GM12878 (cell line): ENCODE measurements around the gene USP34. TPM values are rescaled to one million over a fixed set of nuclear protein-coding genes. Genes with fewer than 3 reads are reported as not detected.

Experiments used
- ATAC-seq: fragments of 200-7000 bp; cut with Tn5 transposase; 3 replicates; pipeline ENCODE4 v1.9.1; 2020; ENCODE audit warnings: mild to moderate bottlenecking, moderate library complexity
- BruUV-seq: library from RNA; stranded (reverse); fragments of 400-500 nt; replicated peaks from 2 replicates; lab custom pipeline; 2021; lab: Mats Ljungman, UMichigan
- CTCF ChIA-PET: fragments of 300-600 bp; sonication (Branson Sonifier 250); formaldehyde crosslinking; extraction: SDS; loops from one replicate; lab custom pipeline; 2021; ENCODE audit warnings: inconsistent platforms; lab: Yijun Ruan, JAX
- POLR2A ChIA-PET: fragments of 350-600 bp; formaldehyde crosslinking; extraction: SDS; loops from one replicate; lab custom pipeline; 2021; ENCODE audit warnings: inconsistent platforms; lab: Charles Lee
- RAD21 ChIA-PET: fragments of 300-600 bp; sonication (Branson Sonifier 250); formaldehyde crosslinking; loops from one replicate; lab custom pipeline; 2023; ENCODE audit warnings: antibody characterized with exemption; ENCODE audit not compliant: unreplicated experiment; lab: Charles Lee
- SMC1A ChIA-PET: fragments of 300-600 bp; sonication (Branson Sonifier 250); formaldehyde crosslinking; loops from one replicate; lab custom pipeline; 2023; ENCODE audit not compliant: unreplicated experiment, uncharacterized antibody; lab: Charles Lee
- DNase-seq: peaks from one replicate; pipeline ENCODE4 v3.0.0-alpha.2; 2011; ENCODE audit warnings: low read depth, low spot score
- FAIRE-seq: peaks from 3 replicates; lab custom pipeline; 2011; peaks lifted over from hg19 to GRCh38; lab: Jason Lieb, UNC
- H2AFZ ChIP-seq: 2 replicates; pipeline ENCODE4 v1.6.0; 2011; ENCODE audit warnings: low read depth, low read length, control low read depth; ENCODE audit not compliant: control insufficient read depth
- H3K27ac ChIP-seq: 2 replicates; pipeline ENCODE4 v1.5.1; 2011; ENCODE audit warnings: control low read depth; ENCODE audit not compliant: control insufficient read depth, insufficient read depth
- H3K27me3 ChIP-seq, 2 experiments: replicated peaks in 1 of 2; 2 replicates each; pipeline versions ENCODE4 v1.6.0 to v1.6.1; 2011; ENCODE audit warnings: low read length in 1 of 2; ENCODE audit not compliant: control insufficient read depth in 2 of 2, insufficient read depth in 2 of 2
- H3K36me3 ChIP-seq, 2 experiments: 2 replicates each; pipeline ENCODE4 v1.5.1; 2011; ENCODE audit warnings: low read length in 1 of 2; ENCODE audit not compliant: control insufficient read depth in 2 of 2, insufficient read depth in 2 of 2
- H3K4me1 ChIP-seq: 2 replicates; pipeline ENCODE4 v1.6.1; 2011; ENCODE audit warnings: mild to moderate bottlenecking, low read length, moderate library complexity, mixed read lengths; ENCODE audit not compliant: control insufficient read depth, insufficient read depth
- H3K4me2 ChIP-seq: 2 replicates; pipeline ENCODE4 v1.6.0; 2011; ENCODE audit warnings: control low read depth; ENCODE audit not compliant: control insufficient read depth, insufficient read depth
- H3K4me3 ChIP-seq: fragments of 200-600 bp; sonication (generic); 2 replicates; pipeline ENCODE4 v1.5.1; 2016
- H3K79me2 ChIP-seq: 2 replicates; pipeline ENCODE4 v1.6.0; 2011; ENCODE audit warnings: low read length; ENCODE audit not compliant: control insufficient read depth, insufficient read depth
- H3K9ac ChIP-seq: 2 replicates; pipeline ENCODE4 v1.8.0; 2011; ENCODE audit warnings: low read length, control low read depth, mixed read lengths; ENCODE audit not compliant: control insufficient read depth, insufficient read depth
- H3K9me3 ChIP-seq: replicated peaks from 3 replicates; pipeline ENCODE4 v1.5.1; 2011; ENCODE audit warnings: mild to moderate bottlenecking, low read length; ENCODE audit not compliant: control insufficient read depth, insufficient read depth
- H4K20me1 ChIP-seq: 2 replicates; pipeline ENCODE4 v1.6.0; 2011; ENCODE audit not compliant: control insufficient read depth, insufficient read depth
- BACH1 ChIP-seq: fragments of 450-650 bp; IDR thresholded peaks from 2 replicates; pipeline ENCODE4 v1.6.1; 2017; ENCODE audit warnings: mild to moderate bottlenecking, borderline replicate concordance
- BRCA1 ChIP-seq: IDR thresholded peaks from 2 replicates; pipeline ENCODE4 v1.6.1; 2011; ENCODE audit warnings: low read depth, low read length, improper control_type of control experiment
- CEBPB ChIP-seq, 2 experiments: fragments of 150-350 bp in 1 of 2; IDR thresholded peaks; 2 replicates each; pipeline ENCODE4 v1.6.1; 2012 to 2014; ENCODE audit warnings: low read depth in 2 of 2, low read length in 2 of 2, borderline replicate concordance in 1 of 2, inconsistent platforms in 1 of 2
- CHD4 ChIP-seq: fragments of 200-600 bp; sonication (generic); IDR thresholded peaks from 2 replicates; pipeline ENCODE4 v1.6.1; 2016; ENCODE audit warnings: mild to moderate bottlenecking
- FOXK2 ChIP-seq: fragments of 450-650 bp; IDR thresholded peaks from 2 replicates; pipeline ENCODE4 v1.6.1; 2017; ENCODE audit warnings: mild to moderate bottlenecking, moderate library complexity
- MYC ChIP-seq: IDR thresholded peaks from 2 replicates; pipeline ENCODE4 v1.6.1; 2011; ENCODE audit warnings: mild to moderate bottlenecking, low read length, moderate library complexity, inconsistent platforms; ENCODE audit not compliant: insufficient read depth, insufficient replicate concordance, insufficient read length, severe bottlenecking
- SMARCA5 ChIP-seq: fragments of 450-650 bp; IDR thresholded peaks from 2 replicates; pipeline ENCODE4 v1.6.1; 2017; ENCODE audit warnings: mild to moderate bottlenecking
- TCF3 ChIP-seq: IDR thresholded peaks from 2 replicates; pipeline ENCODE4 v1.6.1; 2012; ENCODE audit warnings: low read depth, mild to moderate bottlenecking, low read length, borderline replicate concordance; ENCODE audit not compliant: insufficient read depth
- WRNIP1 ChIP-seq: IDR thresholded peaks from 2 replicates; pipeline ENCODE4 v1.6.1; 2011; ENCODE audit warnings: low read depth, low read length, improper control_type of control experiment, borderline replicate concordance
- ZSCAN29 ChIP-seq: fragments of 450-650 bp; IDR thresholded peaks from 2 replicates; pipeline ENCODE4 v1.6.1; 2017; ENCODE audit warnings: mild to moderate bottlenecking, moderate library complexity
- WGBS: methylation state at CpG from one replicate; pipeline ENCODE4 v1.1.6; 2016; ENCODE audit warnings: low lambda C conversion rate; ENCODE audit not compliant: insufficient replicate concordance, insufficient coverage; ENCODE audit errors: missing lambda C conversion rate; 5-methylcytosine and 5-hydroxymethylcytosine counted together
- in situ Hi-C: fragments of 300-500 bp; cut with MboI; formaldehyde crosslinking; loops from 9 replicates; pipeline ENCODE4 v1.14.3; 2018; ENCODE audit warnings: mixed read lengths
- intact Hi-C: fragments of 100-400 bp; cut with micrococcal nuclease; formaldehyde crosslinking; loops from one replicate; pipeline ENCODE4 v1.14.2; 2022; ENCODE audit not compliant: unreplicated experiment
- polyA plus RNA-seq, 11 experiments: library from polyadenylated mRNA; depleted of rRNA in 4 of 11; unstranded in 6 of 11; stranded (reverse) in 5 of 11; fragments of >200 nt; fragmentation: Nextera tagmentation in 4 of 11; fragmentation: Illumina TruSeq in 1 of 11; extraction: Ambion mirVana in 4 of 11; extraction: Trizol in 1 of 11; gene quantifications; 1 replicate in 1 of 11; 2 replicates in 10 of 11; pipeline versions ENCODE4 v1.2.1 to v1.2.3, GENCODE V29; 2011 to 2016; ENCODE audit warnings: inconsistent platforms in 2 of 11, missing spikeins in 2 of 11, low read depth in 1 of 11
- total RNA-seq, 4 experiments: library from RNA; depleted of rRNA in 3 of 4; stranded (reverse); fragments of >200 nt in 3 of 4; fragmentation: Illumina TruSeq in 1 of 4; extraction: Trizol in 1 of 4; gene quantifications; 2 replicates each; pipeline versions ENCODE4 v1.2.1 to v1.2.3, GENCODE V29; 2013 to 2021
- TF ChIP-seq, protein P1 (sequence below): IDR thresholded peaks from 2 replicates; pipeline ENCODE4 v1.6.1; 2012; ENCODE audit warnings: mild to moderate bottlenecking, low read depth, low read length
- TF ChIP-seq, protein P2 (sequence below): fragments of 450-650 bp; IDR thresholded peaks from 2 replicates; pipeline ENCODE4 v1.6.1; 2017; ENCODE audit warnings: borderline replicate concordance
- TF ChIP-seq, protein P3 (sequence below): IDR thresholded peaks from 2 replicates; pipeline ENCODE4 v1.6.1; 2011; ENCODE audit warnings: mild to moderate bottlenecking, low read depth, low read length, moderate library complexity; ENCODE audit not compliant: insufficient replicate concordance

The USP34 gene
- total and polyA plus RNA-seq, 10 of the 15 experiments (the other 5 are each of a cell fraction or from before 2014, with no cell fraction given) = 26.2 to 106 (median 62.1) TPM

DNA sequence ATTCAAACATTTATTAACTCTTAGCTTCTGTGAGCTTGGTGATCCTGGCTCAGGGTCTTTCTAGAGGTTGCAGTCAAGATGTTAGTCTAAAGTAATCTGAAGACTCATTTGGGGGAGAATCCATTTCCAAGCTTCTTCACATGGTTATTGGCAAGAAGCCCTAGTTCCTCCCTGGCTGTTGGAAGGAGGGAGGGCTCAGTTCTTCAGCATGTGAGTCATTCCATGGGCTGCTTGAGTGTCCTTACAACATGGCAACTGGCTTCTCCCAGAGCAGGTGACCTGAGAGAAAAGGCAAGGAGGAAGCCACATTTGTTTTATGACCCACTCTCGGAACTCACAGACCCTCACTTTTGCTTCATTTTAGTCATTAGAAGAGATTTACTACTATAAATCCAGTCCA lies 319.5 kb downstream of the USP34 start:
- BruUV-seq = no TSS peak
- Histone ChIP-seq H3K4me2 (no peak overlapping the region), H2AFZ (no peak overlapping the region), H3K27ac (no peak overlapping the region), H4K20me1 (no peaks in the 10 kb centered on the region), H3K9ac (no peak overlapping the region), H3K79me2 (no peaks in the 10 kb centered on the region), H3K4me1 (no peaks in the 10 kb centered on the region), H3K36me3 (peaks cover 0 to 4% of the 10 kb centered on the region in 2 experiments; a peak in 1 of 4 replicates), H3K9me3 (no peaks in the 10 kb centered on the region), H3K27me3 (no peaks in the 10 kb centered on the region), H3K4me3 (no peak overlapping the region)
- in situ Hi-C loops = no loop called here
- 100% methylated on average over 1 of the region's 1 CpG for WGBS
- SMC1A ChIA-PET = interaction anchor here (0.8 to 1.9 kb wide), 2 partner anchors 26 to 59 kb away, joined by 3 to 6 read pairs; no protein-coding TSS in a partner anchor
- RAD21 ChIA-PET = no interaction called here
- no peak for TF ChIP-seq WRNIP1
- no peak for TF ChIP-seq TCF3
- TF ChIP-seq, protein P1, sequence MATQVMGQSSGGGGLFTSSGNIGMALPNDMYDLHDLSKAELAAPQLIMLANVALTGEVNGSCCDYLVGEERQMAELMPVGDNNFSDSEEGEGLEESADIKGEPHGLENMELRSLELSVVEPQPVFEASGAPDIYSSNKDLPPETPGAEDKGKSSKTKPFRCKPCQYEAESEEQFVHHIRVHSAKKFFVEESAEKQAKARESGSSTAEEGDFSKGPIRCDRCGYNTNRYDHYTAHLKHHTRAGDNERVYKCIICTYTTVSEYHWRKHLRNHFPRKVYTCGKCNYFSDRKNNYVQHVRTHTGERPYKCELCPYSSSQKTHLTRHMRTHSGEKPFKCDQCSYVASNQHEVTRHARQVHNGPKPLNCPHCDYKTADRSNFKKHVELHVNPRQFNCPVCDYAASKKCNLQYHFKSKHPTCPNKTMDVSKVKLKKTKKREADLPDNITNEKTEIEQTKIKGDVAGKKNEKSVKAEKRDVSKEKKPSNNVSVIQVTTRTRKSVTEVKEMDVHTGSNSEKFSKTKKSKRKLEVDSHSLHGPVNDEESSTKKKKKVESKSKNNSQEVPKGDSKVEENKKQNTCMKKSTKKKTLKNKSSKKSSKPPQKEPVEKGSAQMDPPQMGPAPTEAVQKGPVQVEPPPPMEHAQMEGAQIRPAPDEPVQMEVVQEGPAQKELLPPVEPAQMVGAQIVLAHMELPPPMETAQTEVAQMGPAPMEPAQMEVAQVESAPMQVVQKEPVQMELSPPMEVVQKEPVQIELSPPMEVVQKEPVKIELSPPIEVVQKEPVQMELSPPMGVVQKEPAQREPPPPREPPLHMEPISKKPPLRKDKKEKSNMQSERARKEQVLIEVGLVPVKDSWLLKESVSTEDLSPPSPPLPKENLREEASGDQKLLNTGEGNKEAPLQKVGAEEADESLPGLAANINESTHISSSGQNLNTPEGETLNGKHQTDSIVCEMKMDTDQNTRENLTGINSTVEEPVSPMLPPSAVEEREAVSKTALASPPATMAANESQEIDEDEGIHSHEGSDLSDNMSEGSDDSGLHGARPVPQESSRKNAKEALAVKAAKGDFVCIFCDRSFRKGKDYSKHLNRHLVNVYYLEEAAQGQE = no peak
- TF ChIP-seq, protein P2, sequence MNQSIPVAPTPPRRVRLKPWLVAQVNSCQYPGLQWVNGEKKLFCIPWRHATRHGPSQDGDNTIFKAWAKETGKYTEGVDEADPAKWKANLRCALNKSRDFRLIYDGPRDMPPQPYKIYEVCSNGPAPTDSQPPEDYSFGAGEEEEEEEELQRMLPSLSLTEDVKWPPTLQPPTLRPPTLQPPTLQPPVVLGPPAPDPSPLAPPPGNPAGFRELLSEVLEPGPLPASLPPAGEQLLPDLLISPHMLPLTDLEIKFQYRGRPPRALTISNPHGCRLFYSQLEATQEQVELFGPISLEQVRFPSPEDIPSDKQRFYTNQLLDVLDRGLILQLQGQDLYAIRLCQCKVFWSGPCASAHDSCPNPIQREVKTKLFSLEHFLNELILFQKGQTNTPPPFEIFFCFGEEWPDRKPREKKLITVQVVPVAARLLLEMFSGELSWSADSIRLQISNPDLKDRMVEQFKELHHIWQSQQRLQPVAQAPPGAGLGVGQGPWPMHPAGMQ = no peak
- no peak for TF ChIP-seq BACH1
- no peak for TF ChIP-seq CEBPB (IDR thresholded peaks at IDR 0.05; ENCODE audit: borderline replicate concordance in 1 of 2, low read depth in 2 of 2, low read length in 2 of 2)
- TF ChIP-seq SMARCA5 = no peak
- no peak for TF ChIP-seq CHD4
- TF ChIP-seq FOXK2 = no peak
- TF ChIP-seq, protein P3, sequence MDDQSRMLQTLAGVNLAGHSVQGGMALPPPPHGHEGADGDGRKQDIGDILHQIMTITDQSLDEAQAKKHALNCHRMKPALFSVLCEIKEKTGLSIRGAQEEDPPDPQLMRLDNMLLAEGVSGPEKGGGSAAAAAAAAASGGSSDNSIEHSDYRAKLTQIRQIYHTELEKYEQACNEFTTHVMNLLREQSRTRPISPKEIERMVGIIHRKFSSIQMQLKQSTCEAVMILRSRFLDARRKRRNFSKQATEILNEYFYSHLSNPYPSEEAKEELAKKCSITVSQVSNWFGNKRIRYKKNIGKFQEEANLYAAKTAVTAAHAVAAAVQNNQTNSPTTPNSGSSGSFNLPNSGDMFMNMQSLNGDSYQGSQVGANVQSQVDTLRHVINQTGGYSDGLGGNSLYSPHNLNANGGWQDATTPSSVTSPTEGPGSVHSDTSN = no peak
- no peak for TF ChIP-seq BRCA1
- TF ChIP-seq MYC = no peak
- TF ChIP-seq ZSCAN29 = no peak
- DNase-seq (no peak), FAIRE-seq (no peak), ATAC-seq (no peak)
- POLR2A ChIA-PET = interaction anchor here (0.6 kb wide), 1 partner anchor 17 kb away, joined by 3 read pairs; no protein-coding TSS in a partner anchor
- CTCF ChIA-PET = interaction anchor here (0.6 kb wide), 1 partner anchor 267 kb away, joined by 3 read pairs; no protein-coding TSS in a partner anchor
- intact Hi-C loops = no loop called here
